GM12873 (cell line): Measurements from ENCODE around the gene AUTS2.

Source experiments
- CTCF ChIP-seq: IDR thresholded peaks from 2 replicates; pipeline ENCODE4 v1.5.1; 2012; ENCODE audit warnings: low read depth, mild to moderate bottlenecking, moderate library complexity, low read length, control low read depth; ENCODE audit not compliant: insufficient read depth; ENCODE audit errors: missing control alignments

AUTS2 gene

GRCh38 chr7:70239918-70240317 is 641.6 kb downstream of the AUTS2 start:
- TF ChIP-seq CTCF = no peak

- TF ChIP-seq CTCF = no peak
These were observed 642.6 kb downstream of the AUTS2 start for GRCh38 chr7:70240873-70241272.

GRCh38 chr7:70241536-70242175 is 643.4 kb downstream of the AUTS2 start:
- TF ChIP-seq CTCF = no peak

GRCh38 chr7:70242826-70243225 is 644.6 kb downstream of the AUTS2 start:
- no peak for TF ChIP-seq CTCF

GRCh38 chr7:70243443-70243842 is 645.2 kb downstream of the AUTS2 start:
- TF ChIP-seq CTCF = no peak

GRCh38 chr7:70257921-70258320 is 659.6 kb downstream of the AUTS2 start:
- no peak for TF ChIP-seq CTCF

- no peak for TF ChIP-seq CTCF
These were observed 661.2 kb downstream of the AUTS2 start for GRCh38 chr7:70259502-70259901.
